Ishikawa (cell line): Measurements from ENCODE around the gene DNAJC11.

Experiments
- CEBPB ChIP-seq: IDR thresholded peaks from 2 replicates; pipeline ENCODE4 v1.6.1; 2012
- CREB1 ChIP-seq: IDR thresholded peaks from 2 replicates; pipeline ENCODE4 v1.6.1; 2012; ENCODE audit warnings: low read depth
- EGR1 ChIP-seq: IDR thresholded peaks from 2 replicates; pipeline ENCODE4 v1.6.1; 2012
- EP300 ChIP-seq: IDR thresholded peaks from 2 replicates; pipeline ENCODE4 v1.6.1; 2012; ENCODE audit warnings: borderline replicate concordance
- FOXM1 ChIP-seq: IDR thresholded peaks from 2 replicates; pipeline ENCODE4 v1.6.1; 2012; ENCODE audit warnings: low read depth, borderline replicate concordance
- NFIC ChIP-seq: IDR thresholded peaks from 2 replicates; pipeline ENCODE4 v1.6.1; 2012
- TAF1 ChIP-seq: IDR thresholded peaks from 2 replicates; pipeline ENCODE4 v1.6.1; 2012; ENCODE audit warnings: low read depth, mild to moderate bottlenecking
- TCF12 ChIP-seq: IDR thresholded peaks from 2 replicates; pipeline ENCODE4 v1.6.1; 2012; ENCODE audit warnings: low read depth
- TEAD4 ChIP-seq: IDR thresholded peaks from 2 replicates; pipeline ENCODE4 v1.6.1; 2012
- YY1 ChIP-seq: IDR thresholded peaks from 2 replicates; pipeline ENCODE4 v1.6.1; 2012; ENCODE audit warnings: low read depth
- ZBTB7A ChIP-seq: IDR thresholded peaks from 2 replicates; pipeline ENCODE4 v1.6.1; 2012; ENCODE audit warnings: low read depth
- TF ChIP-seq, protein P1 (sequence below): IDR thresholded peaks from 2 replicates; pipeline ENCODE4 v1.6.1; 2012
- TF ChIP-seq, protein P2 (sequence below): IDR thresholded peaks from 2 replicates; pipeline ENCODE4 v1.6.1; 2012; ENCODE audit warnings: low read depth, mild to moderate bottlenecking
- TF ChIP-seq, protein P3 (sequence below): IDR thresholded peaks from 2 replicates; pipeline ENCODE4 v1.6.1; 2012

DNAJC11 gene

DNA sequence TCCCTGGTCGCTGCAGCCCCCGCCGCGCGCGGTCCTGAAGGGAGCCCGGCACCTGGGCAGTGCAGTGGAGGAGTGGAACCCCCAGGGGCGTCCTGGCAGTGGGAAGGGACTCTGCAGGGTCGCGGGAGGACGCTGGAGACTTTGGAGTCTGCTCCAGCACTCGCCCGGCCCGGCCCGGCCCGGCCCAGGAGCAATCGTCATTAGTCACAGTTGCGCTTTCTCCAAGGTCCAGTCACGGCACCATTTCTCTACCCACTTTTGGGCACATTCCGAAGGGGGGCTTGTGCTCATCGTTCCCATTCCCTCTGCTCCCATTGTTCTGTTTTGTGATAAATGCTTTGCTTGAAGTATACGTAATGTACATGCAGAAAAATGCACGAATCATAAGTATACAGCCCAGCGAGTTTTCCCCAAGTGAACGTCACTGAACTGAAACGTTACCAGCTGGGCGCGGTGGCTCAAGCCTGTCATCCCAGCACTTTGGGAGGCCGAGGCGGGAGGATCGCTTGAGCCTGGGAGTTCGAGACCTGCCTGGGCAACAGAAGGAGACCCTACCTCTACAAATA, 75.9 kb downstream of the DNAJC11 start:
- no peak for TF ChIP-seq FOXM1
- 0 out of 2 replicates have a peak, but pooled peaks have one; percentile 30 for TF ChIP-seq ZBTB7A

DNA sequence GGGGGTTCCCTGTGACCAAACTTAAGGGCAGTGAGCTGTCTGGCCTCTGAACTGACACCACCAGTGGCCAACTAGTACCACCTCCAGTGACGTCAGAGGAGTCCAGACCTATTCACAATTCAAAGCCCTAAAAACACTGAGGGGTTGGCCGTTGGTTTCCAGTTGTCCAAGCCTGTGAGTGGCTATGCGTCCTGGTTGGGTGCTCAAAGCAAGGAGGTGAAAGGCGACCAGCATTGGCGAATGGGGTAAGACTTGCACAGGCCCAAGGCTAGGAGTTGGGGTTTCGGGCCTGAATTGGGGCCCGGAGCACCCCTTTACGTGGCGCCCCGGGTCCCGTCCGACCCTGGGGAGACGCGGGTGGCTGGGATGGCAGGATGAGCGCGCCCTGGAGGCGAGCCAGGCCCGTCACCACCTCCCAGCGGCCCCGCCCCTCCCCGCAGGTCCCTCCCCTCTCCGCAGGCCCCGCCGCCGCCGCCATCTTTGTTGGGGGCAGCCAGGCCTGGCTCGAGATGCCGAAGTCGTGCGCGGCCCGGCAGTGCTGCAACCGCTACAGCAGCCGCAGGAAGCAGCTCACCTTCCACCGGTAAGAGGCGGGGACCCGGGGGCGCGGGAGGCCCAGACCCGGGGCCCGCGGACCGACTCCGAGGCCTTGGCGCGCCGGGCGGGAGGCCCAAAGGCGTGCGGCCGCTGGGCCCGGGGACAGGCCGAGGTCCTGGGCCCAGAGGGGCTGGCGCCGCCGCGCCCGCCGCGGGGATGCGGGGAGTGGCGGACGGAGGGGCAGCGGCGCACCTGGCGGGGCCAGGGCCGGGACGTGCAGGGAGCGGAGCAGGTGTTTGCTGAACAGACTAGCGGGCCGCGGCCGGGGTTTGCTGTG, 76.7 kb downstream of the DNAJC11 start, which contains the start of gene THAP3:
Gene THAP3 (plus strand): TSS at position 159 of the 874 bp plus-strand sequence. CDS start 351 bp downstream, at position 510.
- TF ChIP-seq ZBTB7A: peak; percentile 50
- peak; percentile 53; the same call in 1 of the 2 replicates for TF ChIP-seq TAF1
- 0 out of 2 replicates have a peak, but pooled peaks have one; percentile 2 for TF ChIP-seq TCF12
- TF ChIP-seq, protein P1, sequence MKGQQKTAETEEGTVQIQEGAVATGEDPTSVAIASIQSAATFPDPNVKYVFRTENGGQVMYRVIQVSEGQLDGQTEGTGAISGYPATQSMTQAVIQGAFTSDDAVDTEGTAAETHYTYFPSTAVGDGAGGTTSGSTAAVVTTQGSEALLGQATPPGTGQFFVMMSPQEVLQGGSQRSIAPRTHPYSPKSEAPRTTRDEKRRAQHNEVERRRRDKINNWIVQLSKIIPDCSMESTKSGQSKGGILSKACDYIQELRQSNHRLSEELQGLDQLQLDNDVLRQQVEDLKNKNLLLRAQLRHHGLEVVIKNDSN: 0 out of 2 replicates have a peak, but pooled peaks have one; percentile 11
- TF ChIP-seq FOXM1: no peak
- peak; percentile 97 for TF ChIP-seq YY1
- TF ChIP-seq, protein P2, sequence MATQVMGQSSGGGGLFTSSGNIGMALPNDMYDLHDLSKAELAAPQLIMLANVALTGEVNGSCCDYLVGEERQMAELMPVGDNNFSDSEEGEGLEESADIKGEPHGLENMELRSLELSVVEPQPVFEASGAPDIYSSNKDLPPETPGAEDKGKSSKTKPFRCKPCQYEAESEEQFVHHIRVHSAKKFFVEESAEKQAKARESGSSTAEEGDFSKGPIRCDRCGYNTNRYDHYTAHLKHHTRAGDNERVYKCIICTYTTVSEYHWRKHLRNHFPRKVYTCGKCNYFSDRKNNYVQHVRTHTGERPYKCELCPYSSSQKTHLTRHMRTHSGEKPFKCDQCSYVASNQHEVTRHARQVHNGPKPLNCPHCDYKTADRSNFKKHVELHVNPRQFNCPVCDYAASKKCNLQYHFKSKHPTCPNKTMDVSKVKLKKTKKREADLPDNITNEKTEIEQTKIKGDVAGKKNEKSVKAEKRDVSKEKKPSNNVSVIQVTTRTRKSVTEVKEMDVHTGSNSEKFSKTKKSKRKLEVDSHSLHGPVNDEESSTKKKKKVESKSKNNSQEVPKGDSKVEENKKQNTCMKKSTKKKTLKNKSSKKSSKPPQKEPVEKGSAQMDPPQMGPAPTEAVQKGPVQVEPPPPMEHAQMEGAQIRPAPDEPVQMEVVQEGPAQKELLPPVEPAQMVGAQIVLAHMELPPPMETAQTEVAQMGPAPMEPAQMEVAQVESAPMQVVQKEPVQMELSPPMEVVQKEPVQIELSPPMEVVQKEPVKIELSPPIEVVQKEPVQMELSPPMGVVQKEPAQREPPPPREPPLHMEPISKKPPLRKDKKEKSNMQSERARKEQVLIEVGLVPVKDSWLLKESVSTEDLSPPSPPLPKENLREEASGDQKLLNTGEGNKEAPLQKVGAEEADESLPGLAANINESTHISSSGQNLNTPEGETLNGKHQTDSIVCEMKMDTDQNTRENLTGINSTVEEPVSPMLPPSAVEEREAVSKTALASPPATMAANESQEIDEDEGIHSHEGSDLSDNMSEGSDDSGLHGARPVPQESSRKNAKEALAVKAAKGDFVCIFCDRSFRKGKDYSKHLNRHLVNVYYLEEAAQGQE: no peak; the same call in 1 of the 2 replicates
- TF ChIP-seq NFIC: peak; percentile 65
- no peak for TF ChIP-seq CEBPB
- no peak for TF ChIP-seq EGR1
- TF ChIP-seq, protein P3, sequence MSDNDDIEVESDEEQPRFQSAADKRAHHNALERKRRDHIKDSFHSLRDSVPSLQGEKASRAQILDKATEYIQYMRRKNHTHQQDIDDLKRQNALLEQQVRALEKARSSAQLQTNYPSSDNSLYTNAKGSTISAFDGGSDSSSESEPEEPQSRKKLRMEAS: peak; percentile 34
- TF ChIP-seq TEAD4: no peak

DNA sequence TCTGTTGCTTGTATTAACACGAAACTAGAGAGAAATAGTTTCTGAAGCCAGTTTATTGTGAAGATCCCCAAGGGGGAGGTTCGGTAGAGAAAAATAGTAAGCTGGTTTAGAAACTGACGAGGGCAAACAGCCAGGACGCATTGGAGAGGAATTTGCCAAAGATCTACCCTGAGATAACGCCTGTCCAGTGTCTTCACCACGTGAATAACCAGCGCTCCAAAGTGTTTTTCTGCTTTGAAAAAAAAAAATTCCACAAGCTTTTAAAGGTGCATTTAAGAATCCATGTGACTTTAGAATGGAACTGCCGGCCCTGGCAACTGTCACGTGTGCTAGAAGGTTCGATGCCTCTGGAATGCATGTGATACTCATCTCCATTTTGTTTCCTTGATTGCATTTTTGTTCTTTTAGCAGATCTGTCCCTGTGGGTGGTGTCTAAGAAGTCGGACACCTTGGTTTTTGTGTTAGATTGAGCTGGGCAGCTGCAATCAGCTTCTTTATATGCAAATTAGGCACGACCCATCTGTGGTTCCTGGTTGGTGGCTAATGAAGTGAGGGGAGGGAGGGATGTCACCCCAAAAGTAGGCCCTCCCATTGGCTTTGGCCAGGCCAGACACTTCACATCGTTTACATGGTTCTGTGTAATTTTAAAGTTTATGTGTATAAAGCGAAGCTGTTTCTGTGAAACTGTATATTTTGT, 78.2 kb downstream of the DNAJC11 start:
- TF ChIP-seq EGR1 (no peak), NFIC (no peak), CREB1 (no peak), TEAD4 (no peak), EP300 (no peak), TAF1 (no peak)
- TF ChIP-seq, protein P2: no peak
- TF ChIP-seq, protein P3: no peak

DNA sequence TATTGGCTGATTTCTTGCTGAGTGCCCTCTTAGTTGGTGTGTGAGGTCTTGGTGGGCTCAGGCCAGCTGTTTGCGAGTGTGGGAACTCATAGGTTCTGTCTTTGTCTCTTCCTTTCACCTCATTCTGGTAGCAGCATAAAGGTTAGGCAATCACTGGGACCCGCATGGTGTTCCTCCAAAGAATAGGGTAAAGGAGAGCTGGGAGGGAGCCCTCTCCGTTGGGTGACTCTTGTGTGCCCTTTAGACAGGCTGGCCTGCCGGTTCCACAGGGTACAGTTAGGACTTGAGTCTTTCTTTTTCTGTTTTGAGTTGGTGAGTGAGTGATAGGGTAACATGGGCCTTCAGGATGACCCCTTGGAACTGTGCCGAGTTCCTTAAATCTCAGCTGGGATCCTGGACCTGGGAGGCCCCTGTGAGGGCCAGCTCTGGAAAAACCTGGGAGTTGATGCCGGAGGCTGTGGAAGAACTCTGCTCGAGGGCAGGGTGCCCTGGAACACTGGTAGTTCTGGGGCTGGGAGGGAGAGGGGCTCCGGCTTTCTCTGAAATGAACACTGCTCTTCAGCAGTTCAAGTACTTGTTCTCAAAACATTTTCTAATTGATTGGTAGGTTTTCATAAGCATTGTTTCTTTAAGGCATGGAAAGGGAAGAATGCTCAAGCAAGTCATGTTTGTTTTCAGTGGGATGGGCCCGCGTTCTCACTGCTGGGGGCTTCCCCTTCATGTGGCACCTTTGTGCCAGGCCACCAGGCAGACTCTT, 79.0 kb downstream of the DNAJC11 start:
- TF ChIP-seq, protein P2: no peak
- TF ChIP-seq FOXM1: no peak
